TTC549 (cell line): ENCODE results near the gene ADAMTS17.
"Not testable (repeated sequence)": the region's sequence is repeated elsewhere in the genome, so short reads cannot be mapped to it uniquely, and the experiment has no call there.

Experiments used
- FAIRE-seq: peaks from 2 replicates; lab custom pipeline; 2012; peaks lifted over from hg19 to GRCh38; lab: Jason Lieb, UNC

The ADAMTS17 gene

DNA sequence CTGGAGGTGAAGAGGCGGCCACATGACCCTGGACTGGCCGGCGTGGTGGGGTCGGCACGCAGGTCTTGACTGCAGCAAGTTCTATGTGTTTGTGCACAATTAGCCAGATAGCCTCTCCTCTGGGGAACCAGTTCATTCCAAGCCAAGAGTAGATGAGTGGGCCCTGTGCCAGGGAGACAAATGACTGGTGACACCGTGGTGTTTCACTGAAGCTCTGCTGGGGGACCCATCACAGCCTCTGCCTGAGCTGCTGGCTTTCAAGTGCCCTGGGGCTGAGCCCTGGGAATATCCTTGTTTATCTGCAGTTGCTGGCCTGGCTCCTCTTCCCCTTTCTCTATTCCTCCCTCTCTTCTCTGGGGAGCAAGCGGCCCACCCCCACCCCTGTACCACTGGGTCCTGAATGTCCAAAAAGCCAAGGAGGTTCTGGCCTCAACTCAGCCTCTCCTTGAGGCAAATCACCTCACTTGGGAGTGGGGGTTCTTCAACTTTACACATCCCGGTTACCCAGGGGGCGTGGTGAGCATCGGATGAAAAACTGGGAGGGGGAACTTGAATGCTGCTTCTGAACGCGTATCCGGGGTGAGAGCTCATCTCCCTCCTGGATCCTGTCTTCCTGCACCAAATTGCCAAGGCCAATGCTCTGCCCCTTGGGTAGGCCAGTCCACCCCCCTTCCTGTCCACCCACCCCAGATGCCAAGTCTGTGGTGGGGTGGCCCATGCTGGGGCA lies 408.9 kb downstream of the ADAMTS17 start:
- FAIRE-seq = no peak

DNA sequence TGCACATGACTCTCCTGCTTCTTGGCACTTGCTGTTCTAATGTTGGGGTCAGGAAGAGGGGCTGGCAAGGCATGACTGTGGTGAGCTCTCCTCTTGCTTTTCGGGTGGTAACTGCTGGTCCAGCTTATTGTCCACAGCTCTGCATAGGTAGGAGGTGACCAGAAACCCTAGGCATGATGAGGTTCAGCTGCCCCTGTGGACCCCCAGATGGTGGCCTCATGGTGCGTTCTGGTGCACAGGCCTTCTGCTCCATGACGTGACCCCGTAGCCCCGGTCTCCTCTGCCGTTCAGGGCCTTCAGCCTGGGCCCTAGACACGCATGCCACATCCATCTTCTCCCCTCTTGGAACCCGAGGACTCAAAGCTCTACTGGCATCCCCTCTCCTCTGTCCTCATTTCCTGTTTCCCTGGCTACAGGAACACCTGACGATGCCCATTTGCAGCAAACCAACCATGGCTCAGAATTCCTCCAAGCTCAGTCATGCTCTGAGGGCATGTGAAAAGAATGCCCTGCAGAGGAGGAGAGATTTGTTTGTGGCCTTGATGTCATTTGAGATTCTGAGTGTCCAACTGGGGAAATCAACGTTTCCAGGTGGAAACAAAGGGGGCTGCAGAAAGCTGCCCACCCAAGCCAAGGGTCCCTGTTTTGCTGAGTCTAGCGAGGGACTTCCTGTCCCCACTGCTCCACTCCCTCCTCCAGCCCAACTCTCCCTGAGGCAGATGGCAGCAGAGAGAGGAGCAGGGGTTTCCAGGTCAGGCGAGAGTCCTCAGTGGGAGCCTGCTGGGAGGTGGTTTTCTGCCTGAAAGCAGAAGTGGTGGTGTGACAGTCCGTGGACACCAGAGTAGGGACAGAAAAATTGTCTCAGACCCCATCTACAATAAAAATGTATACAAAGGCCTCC lies 409.8 kb downstream of the ADAMTS17 start:
- no peak for FAIRE-seq

- no peak for FAIRE-seq
Measured at GRCh38 chr15:99930696-99931095, 411.1 kb downstream of the ADAMTS17 start.

DNA sequence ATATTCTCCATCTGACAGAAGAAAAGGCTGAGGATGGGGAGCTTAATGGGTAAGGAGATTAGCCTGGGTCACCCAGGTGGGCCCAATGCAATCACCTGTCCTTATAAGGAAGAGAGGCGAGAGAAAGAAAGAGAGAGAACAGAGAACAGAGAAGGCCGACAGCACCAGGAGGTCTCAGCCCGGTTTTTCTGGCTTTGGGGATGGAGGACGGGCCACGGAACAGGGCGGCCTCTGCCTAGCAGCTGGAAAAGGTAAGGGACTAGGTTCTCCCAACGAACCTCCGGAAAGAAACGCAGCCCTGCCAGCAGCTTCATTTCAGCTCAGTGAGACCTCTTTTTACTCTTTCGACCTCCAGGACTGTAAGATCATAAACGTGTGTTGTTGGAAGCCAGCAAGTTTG lies 412.5 kb downstream of the ADAMTS17 start:
- no peak for FAIRE-seq

- FAIRE-seq = no peak
Measured at GRCh38 chr15:99928429-99928981, 413.3 kb downstream of the ADAMTS17 start.

DNA sequence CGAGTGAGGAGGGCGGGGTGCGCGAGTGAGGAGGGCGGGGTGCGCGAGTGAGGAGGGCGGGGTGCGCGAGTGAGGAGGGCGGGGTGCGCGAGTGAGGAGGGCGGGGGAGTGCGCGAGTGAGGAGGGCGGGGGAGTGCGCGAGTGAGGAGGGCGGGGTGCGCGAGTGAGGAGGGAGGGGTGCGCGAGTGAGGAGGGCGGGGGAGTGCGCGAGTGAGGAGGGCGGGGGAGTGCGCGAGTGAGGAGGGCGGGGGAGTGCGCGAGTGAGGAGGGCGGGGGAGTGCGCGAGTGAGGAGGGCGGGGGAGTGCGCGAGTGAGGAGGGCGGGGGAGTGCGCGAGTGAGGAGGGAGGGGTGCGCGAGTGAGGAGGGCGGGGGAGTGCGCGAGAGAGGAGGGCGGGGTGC lies 415.2 kb downstream of the ADAMTS17 start:
- FAIRE-seq = not testable (repeated sequence)

DNA sequence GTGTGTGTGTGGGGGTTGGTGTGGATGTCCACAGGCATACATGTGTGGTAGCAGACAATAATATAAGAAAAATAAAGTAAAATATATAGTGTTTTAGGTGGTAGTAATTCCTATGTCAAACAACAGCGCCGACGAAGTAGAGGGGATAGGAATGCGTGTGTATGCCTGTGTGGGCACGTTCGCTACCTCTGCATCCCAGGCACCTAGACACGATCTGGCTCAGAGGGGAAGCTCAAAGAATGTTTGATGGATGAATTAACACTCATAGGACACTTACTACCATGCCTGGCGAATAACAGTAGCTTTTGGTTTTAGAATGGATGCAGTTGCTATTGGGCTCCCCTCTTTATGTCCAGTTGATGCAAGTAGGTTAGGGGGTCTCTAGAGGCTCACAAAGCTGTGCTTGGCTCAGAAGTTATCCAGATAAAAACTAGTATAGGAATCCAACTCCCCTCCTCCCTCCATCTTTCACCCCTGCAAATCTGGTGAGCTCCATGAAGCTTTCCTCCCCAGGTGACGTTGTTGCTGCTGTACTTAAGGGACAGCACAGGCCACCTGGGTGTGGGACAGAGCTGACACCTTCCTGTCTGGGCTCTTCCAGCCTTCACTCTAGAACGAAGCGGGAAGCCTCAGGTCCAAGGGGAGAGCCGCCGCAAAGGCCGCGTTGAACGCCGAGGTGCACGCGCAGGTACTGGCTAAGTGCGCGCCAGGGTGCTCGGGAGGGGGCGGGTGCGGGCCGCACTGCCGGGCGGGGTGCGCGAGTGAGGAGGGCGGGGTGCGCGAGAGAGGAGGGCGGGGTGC lies 415.9 kb downstream of the ADAMTS17 start:
- no peak for FAIRE-seq

DNA sequence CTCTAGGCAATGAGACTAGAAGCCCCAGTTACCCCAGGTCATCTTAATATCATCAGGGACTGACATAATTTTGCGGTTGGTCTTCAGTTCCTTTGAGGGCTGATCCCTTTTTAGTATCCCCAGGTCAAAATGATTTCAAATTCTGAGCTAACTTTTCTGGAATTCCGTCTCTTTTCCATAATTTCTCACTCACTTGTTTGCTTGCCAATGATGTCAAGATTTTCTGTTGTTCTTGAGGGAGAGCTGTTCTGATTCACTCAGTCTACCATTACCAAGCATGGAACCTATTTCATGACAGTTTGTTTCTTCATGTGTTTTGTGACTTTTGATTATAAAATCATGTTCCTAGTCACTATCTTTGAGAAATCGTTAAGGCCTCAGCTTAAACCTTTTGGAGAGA lies 418.1 kb downstream of the ADAMTS17 start:
- FAIRE-seq = no peak
